Upper lobe of right lung (tissue), 1 donor: Measurements from ENCODE around the gene HOXB8. TPM values are rescaled to one million over a fixed set of nuclear protein-coding genes. Genes with fewer than 3 reads are reported as not detected.

Experiments used
- ATAC-seq: fragments of 200-7000 bp; cut with Tn5 transposase; one replicate; pipeline ENCODE4 v1.9.1; 2020; ENCODE audit warnings: mild to moderate bottlenecking, moderate library complexity
- DNase-seq: peaks from one replicate; pipeline ENCODE4 v3.0.0-alpha.2; 2020
- H3K27ac ChIP-seq: fragments of 200-600 bp; one replicate; pipeline ENCODE4 v1.8.0; 2022
- H3K27me3 ChIP-seq: fragments of 200-600 bp; one replicate; pipeline ENCODE4 v1.8.0; 2022; ENCODE audit warnings: mild to moderate bottlenecking
- H3K36me3 ChIP-seq: fragments of 200-600 bp; one replicate; pipeline ENCODE4 v1.8.0; 2022
- H3K4me1 ChIP-seq: fragments of 200-600 bp; one replicate; pipeline ENCODE4 v1.8.0; 2022
- H3K4me3 ChIP-seq: fragments of 200-600 bp; one replicate; pipeline ENCODE4 v1.8.0; 2022; ENCODE audit warnings: mild to moderate bottlenecking
- H3K9me3 ChIP-seq: fragments of 200-600 bp; one replicate; pipeline ENCODE4 v1.8.0; 2022
- CTCF ChIP-seq: fragments of 200-600 bp; IDR thresholded peaks from one replicate; pipeline ENCODE4 v1.8.0; 2022; ENCODE audit warnings: antibody characterized with exemption
- intact Hi-C: fragments of 100-400 bp; cut with DNase I; formaldehyde crosslinking; loops from one replicate; pipeline ENCODE4 v1.11.0; 2022
- total RNA-seq: library from RNA; stranded (reverse); fragmentation: NEBNext Ultra II Directional; extraction: Animal tissue kit (Norgen Biotek cat#: 25700); gene quantifications from one replicate; pipeline ENCODE4 v1.2.1, GENCODE V29; 2021
- donor health status: DM: no; HTN: yes; CAD: no; lungs with severe emphysema.

Gene HOXB8
- total RNA-seq, 1 donor from 2014 or later = 1.0 TPM

GRCh38 chr17:48596735-48597527 lies 18.2 kb downstream of the HOXB8 start:
- Histone ChIP-seq H3K4me3 (peak overlapping the region; percentile 62), H3K27me3 (peaks cover 92% of the 10 kb centered on the region), H3K4me1 (peaks cover 29% of the 10 kb centered on the region), H3K36me3 (no peaks in the 10 kb centered on the region), H3K27ac (peak overlapping the region; percentile 76), H3K9me3 (no peaks in the 10 kb centered on the region)
- DNase-seq (no peak), ATAC-seq (peak; percentile 20)
- no peak for TF ChIP-seq CTCF
- intact Hi-C loops = no loop called here

- Histone ChIP-seq H3K27ac (peak overlapping the region; percentile 36), H3K36me3 (no peaks in the 10 kb centered on the region), H3K9me3 (no peaks in the 10 kb centered on the region), H3K4me3 (peak overlapping the region; percentile 62), H3K27me3 (peaks cover 92% of the 10 kb centered on the region), H3K4me1 (peaks cover 28% of the 10 kb centered on the region)
- ATAC-seq = no peak
- no peak for DNase-seq
- intact Hi-C loops = no loop called here
- TF ChIP-seq CTCF = no peak
Observed at GRCh38 chr17:48596000-48596734, 18.9 kb downstream of the HOXB8 start.

- Histone ChIP-seq H3K4me1 (peaks cover 28% of the 10 kb centered on the region), H3K27me3 (peaks cover 95% of the 10 kb centered on the region), H3K27ac (no peak overlapping the region), H3K9me3 (no peaks in the 10 kb centered on the region), H3K36me3 (no peaks in the 10 kb centered on the region), H3K4me3 (peak overlapping the region; percentile 62)
- intact Hi-C loops = no loop called here
- DNase-seq (no peak), ATAC-seq (no peak)
- no peak for TF ChIP-seq CTCF
Observed at GRCh38 chr17:48595278-48595999, 19.7 kb downstream of the HOXB8 start.

- peaks cover 28% of the 10 kb centered on the region for H3K4me1 ChIP-seq
- H3K4me3 ChIP-seq = peak overlapping the region; percentile 55
- peaks cover 94% of the 10 kb centered on the region for H3K27me3 ChIP-seq
- no peaks in the 10 kb centered on the region for H3K36me3 ChIP-seq
- H3K27ac ChIP-seq = peak overlapping the region; percentile 25
- no peaks in the 10 kb centered on the region for H3K9me3 ChIP-seq
- DNase-seq (no peak), ATAC-seq (no peak)
- intact Hi-C loops = loop anchor here (5.0 kb wide), 1 partner anchor 242 kb away; no protein-coding TSS in a partner anchor
- no peak for TF ChIP-seq CTCF
Observed at GRCh38 chr17:48594538-48595277, 20.4 kb downstream of the HOXB8 start.
